DOHH2 (cell line): ENCODE data around the gene MSANTD3.

ENCODE experiments used
- EZH2phosphoT487 ChIP-seq: fragments of 200-600 bp; sonication (generic); IDR thresholded peaks from 2 replicates; pipeline ENCODE4 v1.6.1; 2017; ENCODE audit warnings: borderline replicate concordance, mild to moderate bottlenecking, antibody characterized with exemption, low read length, moderate library complexity, mixed read lengths
- TF ChIP-seq, protein P1 (sequence below): fragments of 200-600 bp; sonication (generic); IDR thresholded peaks from one replicate; pipeline ENCODE4 v1.5.1; 2014; ENCODE audit warnings: antibody characterized with exemption, mild to moderate bottlenecking, low read depth, low read length; ENCODE audit not compliant: poor library complexity, severe bottlenecking

GRCh38 chr9:100409176-100409556 lies 17.8 kb upstream of the MSANTD3 start:
- TF ChIP-seq, protein P1, sequence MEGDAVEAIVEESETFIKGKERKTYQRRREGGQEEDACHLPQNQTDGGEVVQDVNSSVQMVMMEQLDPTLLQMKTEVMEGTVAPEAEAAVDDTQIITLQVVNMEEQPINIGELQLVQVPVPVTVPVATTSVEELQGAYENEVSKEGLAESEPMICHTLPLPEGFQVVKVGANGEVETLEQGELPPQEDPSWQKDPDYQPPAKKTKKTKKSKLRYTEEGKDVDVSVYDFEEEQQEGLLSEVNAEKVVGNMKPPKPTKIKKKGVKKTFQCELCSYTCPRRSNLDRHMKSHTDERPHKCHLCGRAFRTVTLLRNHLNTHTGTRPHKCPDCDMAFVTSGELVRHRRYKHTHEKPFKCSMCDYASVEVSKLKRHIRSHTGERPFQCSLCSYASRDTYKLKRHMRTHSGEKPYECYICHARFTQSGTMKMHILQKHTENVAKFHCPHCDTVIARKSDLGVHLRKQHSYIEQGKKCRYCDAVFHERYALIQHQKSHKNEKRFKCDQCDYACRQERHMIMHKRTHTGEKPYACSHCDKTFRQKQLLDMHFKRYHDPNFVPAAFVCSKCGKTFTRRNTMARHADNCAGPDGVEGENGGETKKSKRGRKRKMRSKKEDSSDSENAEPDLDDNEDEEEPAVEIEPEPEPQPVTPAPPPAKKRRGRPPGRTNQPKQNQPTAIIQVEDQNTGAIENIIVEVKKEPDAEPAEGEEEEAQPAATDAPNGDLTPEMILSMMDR: no peak
- no peak for TF ChIP-seq EZH2phosphoT487
